HPDE6-E6E7 (cell line): ENCODE results near the gene EDIL3.
"Not testable (repeated sequence)": the region's sequence is repeated elsewhere in the genome, so short reads cannot be mapped to it uniquely, and the experiment has no call there.

ENCODE experiments used
- DNase-seq: peaks from one replicate; pipeline ENCODE4 v3.0.0; 2011; ENCODE audit warnings: missing footprints; ENCODE audit errors: extremely low spot score

The EDIL3 gene

DNA sequence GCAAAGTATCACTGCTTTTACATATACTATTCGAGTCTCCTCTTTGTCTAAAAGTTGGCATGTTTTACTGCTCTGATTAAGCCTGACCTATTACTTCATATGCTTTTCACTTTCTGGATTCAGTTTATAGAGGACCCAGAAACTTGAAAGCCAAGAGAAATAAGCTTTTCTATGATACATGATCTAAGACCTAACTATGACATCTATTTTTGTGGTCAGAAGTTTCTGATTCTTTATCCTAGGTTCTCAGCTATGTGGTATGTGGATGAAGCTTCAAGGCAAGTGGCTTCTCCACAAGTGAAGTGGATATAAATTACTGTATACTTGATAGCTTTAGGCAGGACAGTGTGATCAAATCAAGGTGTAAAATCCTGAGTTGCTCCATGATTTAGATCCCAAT lies 6.3 kb downstream of the EDIL3 start:
- DNase-seq: no peak

DNA sequence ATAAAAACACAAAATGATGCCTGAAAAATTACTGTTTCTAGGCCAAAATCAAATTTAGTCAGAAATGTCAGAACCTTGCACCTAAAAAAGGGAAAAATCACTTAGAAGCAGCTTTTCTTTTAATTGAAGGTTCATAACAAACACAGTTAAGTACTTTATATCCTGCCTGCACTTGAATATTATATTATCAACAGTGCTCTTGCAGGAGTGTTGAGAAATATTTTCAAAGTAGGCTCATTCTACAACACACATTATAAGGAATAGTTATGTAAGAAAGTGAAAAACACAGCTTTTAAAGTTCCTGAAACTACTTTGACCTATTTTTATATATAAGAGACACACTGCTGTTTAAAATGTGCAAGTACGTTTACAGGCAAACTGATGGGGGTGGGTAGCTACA lies 8.3 kb downstream of the EDIL3 start:
- no peak for DNase-seq

DNA sequence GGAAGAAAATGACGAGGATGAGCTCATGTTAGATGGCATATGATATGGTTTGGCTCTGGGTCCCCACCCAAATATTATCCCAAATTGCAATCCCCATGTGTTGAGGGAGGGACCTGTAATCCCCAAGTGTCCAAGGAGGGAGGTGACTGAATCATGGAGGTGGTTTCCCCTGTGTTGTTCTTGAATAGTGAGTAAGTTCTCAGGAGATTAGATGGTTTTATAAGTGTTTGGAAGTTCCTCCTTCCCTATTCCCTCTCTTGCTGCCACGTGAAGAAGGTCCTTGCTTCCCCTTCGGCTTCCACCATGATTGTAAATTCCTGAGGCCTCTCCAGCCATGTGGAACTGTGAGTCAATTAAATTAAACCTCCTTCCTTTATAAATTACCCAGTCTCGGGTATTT lies 10.1 kb downstream of the EDIL3 start:
- no peak for DNase-seq

DNA sequence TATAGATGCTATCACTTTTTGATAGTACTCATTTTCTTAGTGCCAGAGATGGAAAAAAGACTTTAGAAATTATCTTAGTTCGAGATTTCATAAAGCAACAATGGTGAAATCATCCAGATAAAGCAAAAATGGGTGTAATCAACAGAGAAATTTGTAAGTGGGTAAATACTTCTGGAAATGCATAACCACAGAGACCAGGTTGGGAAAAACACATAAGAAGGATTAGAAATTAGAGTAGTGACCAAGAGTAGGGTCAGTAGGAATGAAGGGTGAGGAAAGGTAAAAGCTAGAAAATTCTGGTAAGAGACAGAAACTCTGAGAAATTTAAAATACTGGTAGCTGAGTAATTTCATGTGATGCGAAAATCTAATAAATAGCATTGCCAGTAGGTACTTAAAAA lies 11.2 kb downstream of the EDIL3 start:
- no peak for DNase-seq

DNA sequence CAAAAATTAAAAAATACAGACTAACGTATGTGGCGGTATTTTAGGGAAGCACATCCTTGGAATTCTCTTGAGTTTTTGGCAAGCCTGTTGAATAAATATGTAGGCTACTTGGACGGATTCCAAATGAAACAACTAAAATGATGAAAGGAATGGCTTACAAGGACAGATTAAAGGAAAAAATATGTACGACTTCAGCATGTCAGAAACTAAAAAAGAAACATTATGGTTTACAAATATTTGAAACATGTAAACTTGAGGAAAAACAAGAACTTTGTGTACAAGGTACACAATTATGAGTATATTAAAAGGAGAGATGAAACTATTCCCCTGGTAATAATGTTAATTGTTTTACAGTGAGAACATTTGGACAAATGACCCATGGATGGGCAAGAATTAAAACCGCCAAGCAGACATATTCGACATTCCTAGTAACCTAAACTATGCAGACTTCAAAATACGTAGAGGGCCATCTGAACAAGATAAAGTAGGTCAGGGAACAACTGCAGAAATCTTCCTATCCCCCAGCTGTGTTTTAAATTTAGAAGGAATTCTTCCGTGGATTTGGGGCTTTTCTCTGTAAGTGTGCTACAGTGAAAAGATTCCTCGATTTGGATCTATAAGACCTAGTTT lies 12.5 kb downstream of the EDIL3 start:
- DNase-seq: no peak

DNA sequence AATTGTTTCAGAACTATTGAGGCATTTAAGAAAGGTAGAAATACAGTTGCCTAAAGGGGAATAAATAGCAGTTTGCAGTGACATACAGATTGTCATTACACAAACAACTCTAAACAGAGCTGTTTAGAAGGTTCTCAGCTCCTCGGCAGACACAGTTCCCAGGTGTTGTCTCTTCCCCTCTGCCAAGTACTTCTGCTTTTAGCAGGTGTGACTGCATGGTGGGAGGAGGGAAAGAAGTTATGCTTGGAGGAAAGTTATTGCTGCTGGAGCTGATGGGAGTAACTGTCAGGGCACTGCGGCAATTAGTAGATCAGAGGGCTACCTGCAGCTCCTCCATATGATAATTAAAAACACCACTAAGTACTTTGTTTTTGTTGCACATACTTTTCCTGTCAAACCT lies 14.5 kb downstream of the EDIL3 start:
- DNase-seq: no peak

DNA sequence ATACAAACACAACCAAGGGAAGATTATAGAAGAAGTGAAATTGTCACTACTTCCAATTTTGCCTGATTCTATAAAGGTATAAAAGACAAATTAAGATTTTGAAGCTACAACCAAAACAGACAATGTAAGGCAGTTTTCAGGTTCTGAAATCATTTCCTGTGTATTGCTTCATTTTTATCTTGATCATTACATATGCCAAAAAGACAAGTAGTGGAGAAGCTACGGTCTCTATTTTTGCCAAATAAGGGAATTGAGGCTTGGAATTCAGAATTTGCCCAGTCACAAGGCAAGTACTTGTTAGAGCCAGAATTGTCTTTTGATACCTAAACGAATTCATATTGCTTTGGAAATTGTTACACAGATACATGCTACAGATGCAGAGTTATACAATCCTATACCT lies 20.6 kb downstream of the EDIL3 start:
- DNase-seq: no peak

DNA sequence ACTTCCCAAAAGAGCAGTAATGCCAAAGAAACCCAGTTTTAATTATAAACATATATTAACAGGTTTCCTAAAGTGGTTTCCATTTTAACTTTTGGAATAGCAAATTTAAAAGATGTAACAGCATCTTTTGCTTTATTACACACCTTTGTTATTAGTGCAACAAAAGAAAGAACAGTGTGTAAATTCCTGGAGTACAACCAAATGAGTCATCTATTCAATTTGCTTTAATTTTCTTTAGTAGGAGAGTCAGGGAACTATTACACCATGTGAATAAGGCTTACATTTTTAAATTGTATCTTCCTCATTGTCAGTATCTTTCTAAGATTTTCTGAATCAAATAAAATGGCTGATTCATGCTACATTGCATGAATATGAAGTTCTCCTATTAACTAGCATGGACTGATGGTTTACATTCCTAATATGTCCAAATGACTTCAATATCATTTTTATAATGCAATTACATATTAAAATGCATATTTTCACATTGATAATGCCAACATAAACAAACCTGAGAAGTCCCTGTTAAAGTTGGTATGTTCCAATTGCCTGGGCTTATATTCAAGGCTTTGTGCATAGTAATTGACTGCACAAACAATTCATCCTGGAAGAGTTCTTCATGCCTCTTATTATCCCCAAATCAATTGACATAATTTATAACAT lies 22.5 kb downstream of the EDIL3 start:
- DNase-seq: no peak

DNA sequence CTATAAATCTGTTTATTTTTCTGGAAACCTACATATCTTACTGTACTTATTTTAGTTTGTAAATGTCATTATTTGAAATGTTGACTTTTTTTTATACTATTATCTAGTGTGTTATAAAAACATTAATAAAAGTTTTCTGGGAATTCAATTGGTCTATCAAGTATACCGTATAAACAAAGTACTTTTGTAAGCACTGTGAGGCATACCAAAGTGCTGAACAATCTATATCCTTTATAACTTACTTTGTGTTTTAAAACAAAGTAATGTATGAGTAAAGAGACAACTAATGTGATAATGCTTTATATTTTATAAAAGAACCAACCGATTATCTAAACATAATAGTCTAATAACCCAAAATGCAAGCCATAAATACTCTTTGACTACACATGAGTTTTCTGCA lies 23.1 kb downstream of the EDIL3 start:
- no peak for DNase-seq

DNA sequence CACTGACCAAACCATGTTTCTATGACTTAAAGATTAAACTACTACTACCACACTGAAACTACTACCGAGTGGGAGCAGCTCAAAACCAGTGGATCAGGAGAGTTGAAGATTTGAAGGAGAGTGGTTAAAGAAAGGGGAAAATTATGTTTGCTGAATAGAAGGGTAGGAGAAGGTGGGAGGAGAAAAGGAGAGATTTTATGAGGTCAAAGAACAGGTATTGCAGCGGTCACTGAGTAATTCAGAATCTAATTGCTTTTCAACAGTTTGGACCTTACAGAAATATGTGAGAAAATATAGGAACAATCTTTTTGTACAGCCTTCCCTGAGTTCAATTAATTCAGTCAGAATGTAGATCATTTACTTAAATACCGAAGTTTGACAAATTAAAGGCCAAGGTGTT lies 24.6 kb downstream of the EDIL3 start:
- DNase-seq: no peak

DNA sequence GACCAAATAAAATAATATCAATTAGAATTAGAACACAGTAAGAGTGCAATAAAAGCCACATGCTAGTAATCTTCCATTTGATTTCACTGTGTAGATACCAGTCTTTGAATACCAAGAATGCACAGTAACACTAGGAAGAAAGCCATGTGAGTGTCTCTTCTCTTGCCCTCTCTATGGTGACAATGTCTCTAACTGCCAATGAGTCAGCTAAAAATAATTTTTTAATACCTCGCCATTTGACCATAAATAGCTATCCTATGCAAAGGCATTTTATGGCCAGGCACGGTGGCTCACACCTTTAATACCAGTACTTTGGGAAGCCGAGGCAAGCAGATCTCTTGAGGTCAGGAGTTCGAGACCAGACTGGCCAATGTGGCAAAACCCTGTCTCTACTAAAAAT lies 30.6 kb downstream of the EDIL3 start:
- no peak for DNase-seq

DNA sequence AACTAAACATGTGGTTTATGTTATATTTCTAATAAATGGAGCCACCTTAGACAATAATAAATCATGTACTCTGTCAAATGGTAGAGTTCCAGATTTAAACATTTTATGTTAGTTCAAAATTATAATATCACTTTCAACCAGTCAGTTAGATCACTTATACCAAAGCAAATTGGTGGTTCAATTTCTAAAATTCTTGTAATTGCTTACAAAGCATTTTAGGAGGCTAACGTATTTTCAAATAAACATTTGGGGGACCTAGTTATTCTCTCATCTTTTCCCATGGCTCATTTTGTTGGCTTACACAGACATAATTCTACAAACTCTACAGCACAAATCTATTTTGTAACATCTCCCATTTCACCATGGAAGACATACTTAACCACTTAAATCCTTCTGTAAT lies 39.9 kb downstream of the EDIL3 start:
- no peak for DNase-seq

DNA sequence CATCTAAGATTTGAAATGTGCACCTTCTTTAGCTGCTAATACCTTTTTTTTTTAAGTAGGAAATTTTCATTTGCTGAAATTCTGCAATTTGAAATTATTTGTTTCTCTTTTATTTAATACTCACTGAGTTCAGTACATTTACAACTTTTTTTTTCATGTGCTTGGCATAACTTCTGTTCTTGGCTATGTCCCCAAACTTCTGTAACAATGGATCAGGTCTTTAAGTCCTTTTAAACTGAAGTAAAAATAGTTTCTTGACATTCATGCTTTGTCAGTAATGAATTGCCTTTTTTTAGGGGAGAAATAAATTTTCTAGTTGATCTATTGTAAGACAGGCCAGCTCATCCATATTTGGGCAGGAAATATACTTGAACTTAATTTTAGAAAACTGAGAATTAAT lies 41.5 kb downstream of the EDIL3 start:
- no peak for DNase-seq

DNA sequence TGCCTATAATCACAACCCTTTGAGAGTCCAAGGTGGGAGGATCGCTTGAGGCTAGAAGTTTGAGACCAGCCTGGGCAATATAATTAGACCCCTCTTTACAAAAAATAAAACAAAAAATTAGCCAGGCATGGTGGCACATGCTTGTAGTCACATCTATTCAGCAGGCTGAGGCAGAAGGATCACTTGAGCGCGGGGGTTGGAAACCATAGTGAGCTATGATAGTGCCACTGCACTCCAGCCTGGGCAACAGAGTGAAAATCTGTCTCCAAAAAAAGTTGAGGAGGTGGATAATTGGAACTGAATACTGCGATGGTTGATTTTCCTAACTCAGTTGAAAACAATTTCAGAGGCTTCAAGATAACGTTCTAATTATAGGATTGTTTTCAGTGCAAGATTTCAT lies 52.6 kb downstream of the EDIL3 start:
- no peak for DNase-seq

DNA sequence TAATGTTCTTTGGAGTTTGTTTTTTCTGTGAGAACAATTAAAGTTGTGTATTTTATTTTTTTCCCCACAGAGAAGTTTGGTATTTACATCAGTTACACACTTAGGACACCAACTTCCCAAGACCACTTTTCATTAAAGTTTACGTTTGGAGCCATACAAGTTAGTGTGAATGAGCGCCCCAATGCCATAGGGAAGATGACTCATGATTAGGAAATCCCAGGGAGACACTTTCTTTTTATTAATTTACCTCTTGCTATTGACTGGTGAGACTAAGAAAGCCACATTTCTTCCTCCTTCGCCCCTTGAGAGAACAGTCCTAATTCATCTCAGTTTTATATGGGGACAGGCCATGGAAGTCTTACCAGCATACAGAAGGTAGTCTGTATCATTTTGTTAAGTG lies 57.1 kb downstream of the EDIL3 start:
- DNase-seq: peak; percentile 6

DNA sequence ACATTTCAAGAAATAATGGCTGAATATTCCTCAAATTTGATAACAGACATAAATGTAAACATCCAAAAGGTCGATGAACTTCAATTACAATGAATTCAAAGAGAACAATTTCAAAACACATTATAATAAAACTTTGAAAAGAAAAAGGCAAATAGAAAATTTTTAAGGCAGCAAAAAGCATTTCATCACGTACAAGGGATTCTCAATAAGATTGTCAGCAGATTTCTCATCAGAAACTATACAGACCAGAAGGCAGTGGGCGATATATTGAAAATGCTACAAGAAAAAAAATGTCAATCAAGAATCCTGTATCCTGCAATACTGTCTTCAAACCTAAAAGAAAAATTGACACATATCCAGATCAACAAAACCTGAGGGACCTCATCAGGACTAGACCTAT lies 62.0 kb downstream of the EDIL3 start:
- DNase-seq: no peak

DNA sequence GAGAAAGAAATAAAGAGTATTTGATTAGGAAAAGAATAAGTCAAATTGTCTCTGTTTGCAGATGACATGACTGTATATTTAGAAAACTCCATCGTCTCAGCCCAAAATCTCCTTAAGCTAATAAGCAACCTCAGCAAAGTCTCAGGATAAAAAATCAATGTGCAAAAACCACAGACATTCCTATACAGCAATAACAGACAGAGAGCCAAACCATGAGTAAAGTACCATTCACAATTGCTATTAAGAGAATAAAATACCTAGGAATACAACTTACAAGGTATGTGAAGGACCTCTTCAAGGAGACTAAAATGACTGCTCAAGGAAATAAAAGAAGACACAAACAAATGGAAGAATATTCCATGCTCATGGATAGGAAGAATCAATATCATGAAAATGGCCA lies 66.9 kb downstream of the EDIL3 start:
- not testable (repeated sequence) for DNase-seq

DNA sequence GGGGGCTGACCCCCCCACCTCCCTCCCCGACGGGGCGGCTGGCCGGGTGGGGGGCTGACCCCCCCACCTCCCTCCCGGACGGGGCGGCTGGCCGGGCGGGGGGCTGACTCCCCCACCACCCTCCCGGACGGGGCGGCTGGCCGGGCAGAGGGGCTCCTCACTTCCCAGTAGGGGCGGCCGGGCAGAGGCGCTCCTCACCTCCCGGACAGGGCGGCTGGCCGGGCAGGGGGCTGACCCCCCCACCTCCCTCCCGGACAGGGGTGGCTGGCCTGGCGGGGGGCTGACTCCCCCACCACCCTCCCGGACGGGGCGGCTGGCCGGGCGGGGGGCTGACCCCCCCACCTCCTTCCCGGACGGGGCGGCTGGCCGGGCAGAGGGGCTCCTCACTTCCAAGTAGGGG lies 72.4 kb downstream of the EDIL3 start:
- DNase-seq: not testable (repeated sequence)

DNA sequence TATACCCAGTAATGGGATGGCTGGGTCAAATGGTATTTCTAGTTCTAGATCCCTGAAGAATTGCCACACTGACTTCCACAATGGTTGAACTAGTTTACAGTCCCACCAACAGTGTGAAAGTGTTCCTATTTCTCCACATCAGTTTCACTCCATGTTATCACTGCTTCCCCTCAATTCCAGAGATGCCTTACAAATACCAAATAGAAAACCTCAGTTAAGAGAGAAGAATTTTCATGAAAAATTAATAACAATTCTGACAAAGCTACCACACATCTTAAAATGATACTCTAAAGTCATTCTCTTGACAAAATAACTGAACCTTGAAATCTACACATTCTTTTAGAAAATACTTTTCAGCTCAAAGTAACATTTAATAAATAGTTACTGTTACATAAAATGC lies 74.8 kb downstream of the EDIL3 start:
- not testable (repeated sequence) for DNase-seq

DNA sequence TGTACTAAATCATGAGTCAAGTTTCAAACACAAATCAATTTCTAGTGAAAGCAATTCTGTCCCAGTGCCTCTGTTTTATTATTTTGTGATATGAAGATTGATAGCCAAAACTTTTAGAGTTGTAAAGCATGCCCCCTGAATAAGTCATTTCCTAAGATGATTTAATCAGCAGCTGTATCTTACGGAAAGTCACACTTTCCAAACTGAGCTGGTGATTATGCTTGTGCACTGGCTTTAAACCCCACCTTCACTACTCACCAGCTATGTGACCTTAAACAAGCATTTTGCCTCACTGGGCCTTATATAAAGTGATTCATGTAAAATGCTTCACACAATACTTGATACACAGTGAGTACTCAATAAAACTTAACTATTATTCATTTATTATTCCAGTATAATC lies 78.1 kb downstream of the EDIL3 start:
- no peak for DNase-seq

DNA sequence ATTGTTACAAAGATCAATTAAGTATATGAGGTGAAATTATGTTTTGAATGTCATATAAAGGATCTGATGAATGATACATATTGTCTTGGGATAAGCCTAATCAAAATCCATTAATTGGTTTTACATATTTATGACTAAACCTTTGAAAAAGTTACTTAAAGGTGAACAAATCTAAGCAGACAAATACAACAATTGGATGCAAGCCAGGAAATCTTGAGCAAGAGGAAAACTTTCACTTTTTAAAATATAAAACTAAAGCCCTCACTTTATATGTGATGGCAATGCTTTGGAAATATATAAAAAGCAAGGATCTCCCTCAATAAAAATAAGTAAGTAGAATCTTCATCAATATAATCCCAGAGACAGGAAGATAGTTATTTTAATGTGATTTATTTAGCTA lies 80.1 kb downstream of the EDIL3 start:
- DNase-seq: no peak

DNA sequence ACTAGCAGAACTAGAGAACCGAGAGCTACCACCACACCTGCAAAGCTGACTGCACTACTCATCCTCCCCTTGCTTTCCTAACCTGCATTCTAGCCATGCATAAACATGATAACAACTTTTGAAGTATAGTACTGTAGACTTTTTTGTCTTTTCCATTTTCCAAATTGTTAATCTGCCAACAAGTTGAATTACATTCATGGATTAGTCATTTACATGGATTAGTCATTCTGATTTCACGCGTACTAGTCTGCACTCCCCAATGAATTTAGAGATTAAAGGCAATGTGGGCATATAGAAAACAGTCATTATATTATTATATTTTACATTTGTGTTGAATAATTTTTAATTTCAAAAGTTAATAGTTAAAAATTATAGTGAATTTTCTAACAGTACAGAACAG lies 81.4 kb downstream of the EDIL3 start:
- no peak for DNase-seq

DNA sequence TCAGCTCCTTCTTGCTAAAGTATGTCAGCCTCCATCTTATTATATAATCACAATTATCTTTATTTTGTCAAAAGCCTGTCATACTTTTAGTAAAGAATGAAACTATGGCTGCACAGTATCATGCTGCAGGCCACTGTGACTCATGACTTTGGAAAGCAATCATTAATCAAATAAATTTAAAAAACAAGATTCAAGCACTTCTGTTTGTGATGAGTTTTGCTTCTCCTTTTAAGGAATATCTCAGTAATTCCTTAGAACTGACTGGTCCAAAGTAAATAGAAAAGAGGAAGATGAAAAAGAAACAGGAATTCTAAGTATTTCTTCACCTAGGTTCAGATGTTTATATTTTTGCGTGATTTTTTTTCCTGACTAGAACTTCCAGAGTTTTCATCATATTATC lies 83.1 kb downstream of the EDIL3 start:
- DNase-seq: no peak

DNA sequence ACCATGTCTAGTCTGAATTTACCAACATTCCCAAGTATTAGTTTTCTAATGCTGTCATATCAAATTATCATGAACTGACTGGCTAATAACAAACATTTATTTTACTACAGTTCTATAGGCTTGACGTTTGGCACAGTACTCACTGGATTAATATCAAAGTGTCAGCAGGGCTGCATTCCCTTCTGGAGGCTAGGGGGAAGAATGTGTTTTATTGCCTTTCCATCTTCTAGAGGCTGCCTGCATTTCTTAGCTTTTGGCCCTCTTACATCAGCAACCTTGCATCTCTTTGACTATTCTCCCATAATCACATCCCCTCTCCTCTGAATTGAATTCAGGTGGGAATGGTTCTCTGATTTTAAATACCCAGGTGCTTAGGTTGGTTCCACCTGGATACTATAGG lies 84.7 kb downstream of the EDIL3 start:
- no peak for DNase-seq
